HepG2 (cell line): ENCODE measurements around the gene AP3B2. TPM values are rescaled to one million over a fixed set of nuclear protein-coding genes. Genes with fewer than 3 reads are reported as not detected.
A peak's percentile ranks its signal among the peaks of the same experiment; 100 is the strongest.

Experiments
- BCL3 ChIP-seq: sonication (generic); formaldehyde crosslinking; IDR thresholded peaks from 2 replicates; pipeline ENCODE4 v1.5.1; 2020; ENCODE audit warnings: mild to moderate bottlenecking, missing genetic modification reagents, moderate library complexity
- FOXC1 ChIP-seq: sonication (generic); formaldehyde crosslinking; IDR thresholded peaks from 2 replicates; pipeline ENCODE4 v1.8.0; 2022; ENCODE audit warnings: mild to moderate bottlenecking, missing genetic modification reagents, borderline replicate concordance
- GPN1 ChIP-seq: sonication (generic); formaldehyde crosslinking; IDR thresholded peaks from 2 replicates; pipeline ENCODE4 v1.5.1; 2020; ENCODE audit warnings: missing genetic modification reagents, borderline replicate concordance
- HNF1A ChIP-seq, 2 experiments: sonication (generic) in 1 of 2; formaldehyde crosslinking in 1 of 2; IDR thresholded peaks; 2 replicates each; pipeline versions ENCODE4 v1.4.0 to v1.6.1; 2016 to 2020; ENCODE audit warnings: borderline replicate concordance in 1 of 2, low read depth in 1 of 2, mild to moderate bottlenecking in 1 of 2, missing genetic modification reagents in 1 of 2
- HOXD1 ChIP-seq: sonication (generic); formaldehyde crosslinking; IDR thresholded peaks from 2 replicates; pipeline ENCODE4 v1.5.0; 2020; ENCODE audit warnings: missing genetic modification reagents
- KAT7 ChIP-seq: IDR thresholded peaks from 2 replicates; pipeline ENCODE4 v1.6.1; 2018; ENCODE audit warnings: borderline replicate concordance, missing compliant biosample characterization
- KMT2B ChIP-seq: IDR thresholded peaks from 2 replicates; pipeline ENCODE4 v1.6.1; 2016; ENCODE audit warnings: missing genetic modification reagents, missing compliant biosample characterization
- MTF1 ChIP-seq: sonication (generic); formaldehyde crosslinking; IDR thresholded peaks from 2 replicates; pipeline ENCODE4 v1.5.0; 2020; ENCODE audit warnings: missing genetic modification reagents
- NFKB2 ChIP-seq: sonication (generic); formaldehyde crosslinking; IDR thresholded peaks from 2 replicates; pipeline ENCODE4 v1.4.0; 2020; ENCODE audit warnings: missing genetic modification reagents, borderline replicate concordance
- NONO ChIP-seq, 2 experiments: fragments of 450-650 bp in 1 of 2; sonication (generic) in 1 of 2; formaldehyde crosslinking in 1 of 2; IDR thresholded peaks in 1 of 2; conservative IDR thresholded peaks in 1 of 2; 2 replicates each; pipeline versions ENCODE4 v1.6.1 to v1.8.0; 2017 to 2022; ENCODE audit warnings: mild to moderate bottlenecking in 1 of 2, missing genetic modification reagents in 1 of 2, moderate library complexity in 1 of 2
- POLR2G ChIP-seq: fragments of 200-400 bp; formaldehyde crosslinking; IDR thresholded peaks from 2 replicates; pipeline ENCODE4 v1.6.1; 2018; ENCODE audit warnings: mild to moderate bottlenecking, low read depth, low read length, moderate library complexity
- RXRA ChIP-seq: sonication (generic); formaldehyde crosslinking; IDR thresholded peaks from 2 replicates; pipeline ENCODE4 v1.5.1; 2020; ENCODE audit warnings: missing genetic modification reagents
- SRF ChIP-seq: IDR thresholded peaks from 2 replicates; pipeline ENCODE4 v1.6.1; 2011; ENCODE audit warnings: mild to moderate bottlenecking, low read depth, low read length, moderate library complexity
- ZFX ChIP-seq: sonication (generic); formaldehyde crosslinking; IDR thresholded peaks from 2 replicates; pipeline ENCODE4 v1.4.0; 2020; ENCODE audit warnings: mild to moderate bottlenecking, low read depth, missing genetic modification reagents, moderate library complexity
- ZNF138 ChIP-seq: sonication (generic); formaldehyde crosslinking; IDR thresholded peaks from 2 replicates; pipeline ENCODE4 v1.5.0; 2020; ENCODE audit warnings: mild to moderate bottlenecking, low read depth, missing genetic modification reagents
- ZNF274 ChIP-seq: sonication (generic); formaldehyde crosslinking; IDR thresholded peaks from 2 replicates; pipeline ENCODE4 v1.5.1; 2020; ENCODE audit warnings: mild to moderate bottlenecking, missing genetic modification reagents
- ZNF34 ChIP-seq: sonication (generic); formaldehyde crosslinking; IDR thresholded peaks from 2 replicates; pipeline ENCODE4 v1.4.0; 2020; ENCODE audit warnings: mild to moderate bottlenecking, missing genetic modification reagents, borderline replicate concordance
- ZNF414 ChIP-seq: sonication (generic); formaldehyde crosslinking; IDR thresholded peaks from 2 replicates; pipeline ENCODE4 v1.5.0; 2020; ENCODE audit warnings: missing genetic modification reagents
- ZNF639 ChIP-seq: conservative IDR thresholded peaks from 2 replicates; pipeline ENCODE4 v1.6.1; 2018; ENCODE audit warnings: missing genetic modification reagents
- ZSCAN29 ChIP-seq: sonication (generic); formaldehyde crosslinking; conservative IDR thresholded peaks from 2 replicates; pipeline ENCODE4 v1.4.0; 2020; ENCODE audit warnings: mild to moderate bottlenecking, missing genetic modification reagents
- ZSCAN30 ChIP-seq: sonication (generic); formaldehyde crosslinking; IDR thresholded peaks from 2 replicates; pipeline ENCODE4 v1.5.0; 2020; ENCODE audit warnings: mild to moderate bottlenecking, missing genetic modification reagents
- polyA plus RNA-seq, 8 experiments: library from polyadenylated mRNA; depleted of rRNA in 3 of 8; stranded (reverse) in 7 of 8; unstranded in 1 of 8; fragments of >200 nt; fragmentation: Illumina TruSeq in 4 of 8; extraction: Trizol in 4 of 8; gene quantifications; 2 replicates each; pipeline versions ENCODE4 v1.2.1 to v1.2.3, GENCODE V29; 2011 to 2016; ENCODE audit warnings: low read depth in 4 of 8, missing spikeins in 1 of 8, mixed read lengths in 1 of 8; ENCODE audit not compliant: insufficient read depth in 1 of 8
- total RNA-seq, 5 experiments: library from RNA; depleted of rRNA; stranded (reverse); fragments of >200 nt; fragmentation: Illumina TruSeq; extraction: Trizol; gene quantifications; 2 replicates each; pipeline ENCODE4 v1.2.3, GENCODE V29; 2016; ENCODE audit warnings: low read depth in 1 of 5

Gene AP3B2
- total and polyA plus RNA-seq, 2 of the 13 experiments (the other 11 are each of a cell fraction or from before 2014, with no cell fraction given) = not detected

DNA sequence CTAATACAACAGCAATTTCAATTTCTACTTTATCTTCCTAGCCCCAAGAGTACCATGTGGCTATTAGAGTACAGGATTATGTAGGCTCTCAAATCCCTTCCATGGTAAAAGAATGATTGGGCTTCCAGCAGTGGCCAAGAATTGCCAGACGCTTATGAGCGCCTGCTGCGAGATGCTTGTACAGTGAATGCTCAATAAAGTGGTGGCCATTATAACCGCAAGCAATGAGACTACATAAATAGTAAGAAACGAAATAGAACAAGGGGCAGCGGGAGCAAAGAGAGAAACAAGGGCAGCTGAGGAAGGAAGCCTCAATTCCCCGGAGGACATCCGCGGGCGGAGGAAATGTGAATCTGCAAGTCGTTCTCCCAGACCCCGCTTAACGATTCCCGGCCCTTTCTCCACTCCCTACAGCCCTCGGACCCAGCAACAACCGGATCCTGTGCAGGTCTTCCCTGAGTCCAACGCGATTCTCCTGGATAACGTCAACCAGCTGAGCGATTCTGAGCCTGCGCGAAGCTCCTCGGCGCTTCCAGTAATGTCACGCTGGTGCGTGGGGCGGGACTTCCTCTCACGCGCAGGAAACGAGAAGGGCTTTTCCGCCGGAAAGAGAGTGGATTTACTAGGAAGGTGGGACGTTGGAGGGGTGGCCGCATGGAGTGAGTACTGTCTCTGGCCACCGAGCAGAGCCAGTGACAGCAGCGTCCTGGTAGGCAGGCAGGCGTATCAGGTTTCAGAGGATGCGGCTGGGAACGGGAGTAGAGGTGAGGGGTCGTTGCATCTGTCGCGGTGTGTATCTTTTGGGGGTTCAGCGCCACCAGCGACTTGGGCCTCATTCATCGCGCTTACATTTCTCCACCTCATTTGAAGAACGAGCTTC is 40.5 kb upstream of the AP3B2 start (continued):
- TF ChIP-seq ZNF639 = no peak; the same call in 1 of the 2 replicates
- TF ChIP-seq MTF1 (CRISPR knock-in tag) = no peak
- peak; percentile 82 for TF ChIP-seq FOXC1 (CRISPR knock-in tag)
- TF ChIP-seq ZFX = peak; percentile 96
- TF ChIP-seq POLR2G = peak; percentile 97
- TF ChIP-seq ZNF138 (CRISPR knock-in tag) = peak; percentile 75
- 0 out of 2 replicates have a peak, but pooled peaks have one; percentile 21 for TF ChIP-seq BCL3
- peak; percentile 69; the same call in 1 of the 2 replicates for TF ChIP-seq HOXD1 (CRISPR knock-in tag)
- no peak for TF ChIP-seq SRF
- TF ChIP-seq ZNF274 (CRISPR knock-in tag) = peak; percentile 16; the same call in 1 of the 2 replicates
- TF ChIP-seq RXRA (CRISPR knock-in tag) = no peak
- peak; percentile 42; the same call in 1 of the 2 replicates for TF ChIP-seq KAT7 (CRISPR knock-in tag)
- TF ChIP-seq NFKB2 (CRISPR knock-in tag) = peak; percentile 81
- no peak for TF ChIP-seq ZSCAN30 (CRISPR knock-in tag)
- TF ChIP-seq NONO (IDR thresholded peaks at IDR 0.05) = no peak
- peak; percentile 87 for TF ChIP-seq NONO (CRISPR knock-in tag; conservative IDR thresholded peaks at IDR 0.05)
- 0 out of 2 replicates have a peak, but pooled peaks have one; percentile 45 for TF ChIP-seq ZSCAN29 (CRISPR knock-in tag)
- no peak for TF ChIP-seq GPN1 (CRISPR knock-in tag)
- peak; percentile 61; the same call in 1 of the 2 replicates for TF ChIP-seq ZNF414 (CRISPR knock-in tag)
- no peak for TF ChIP-seq HNF1A (IDR thresholded peaks at IDR 0.05; ENCODE audit: low read depth)
- TF ChIP-seq HNF1A (CRISPR knock-in tag; IDR thresholded peaks at IDR 0.05; ENCODE audit: borderline replicate concordance) = peak; percentile 67; the same call in 1 of the 2 replicates
- peak; percentile 73 for TF ChIP-seq KMT2B (CRISPR knock-in tag)
- TF ChIP-seq ZNF34 (CRISPR knock-in tag) = peak; percentile 56; the same call in 1 of the 2 replicates
